Left forelimb (tissue), 1 donor: ENCODE results near the gene GPD2.
"Not testable (repeated sequence)": the region's sequence is repeated elsewhere in the genome, so short reads cannot be mapped to it uniquely, and the experiment has no call there.

ENCODE experiments used
- DNase-seq: peaks from one replicate; pipeline ENCODE4 v3.0.0-alpha.2; 2018; ENCODE audit warnings: low spot score

The GPD2 gene

DNA sequence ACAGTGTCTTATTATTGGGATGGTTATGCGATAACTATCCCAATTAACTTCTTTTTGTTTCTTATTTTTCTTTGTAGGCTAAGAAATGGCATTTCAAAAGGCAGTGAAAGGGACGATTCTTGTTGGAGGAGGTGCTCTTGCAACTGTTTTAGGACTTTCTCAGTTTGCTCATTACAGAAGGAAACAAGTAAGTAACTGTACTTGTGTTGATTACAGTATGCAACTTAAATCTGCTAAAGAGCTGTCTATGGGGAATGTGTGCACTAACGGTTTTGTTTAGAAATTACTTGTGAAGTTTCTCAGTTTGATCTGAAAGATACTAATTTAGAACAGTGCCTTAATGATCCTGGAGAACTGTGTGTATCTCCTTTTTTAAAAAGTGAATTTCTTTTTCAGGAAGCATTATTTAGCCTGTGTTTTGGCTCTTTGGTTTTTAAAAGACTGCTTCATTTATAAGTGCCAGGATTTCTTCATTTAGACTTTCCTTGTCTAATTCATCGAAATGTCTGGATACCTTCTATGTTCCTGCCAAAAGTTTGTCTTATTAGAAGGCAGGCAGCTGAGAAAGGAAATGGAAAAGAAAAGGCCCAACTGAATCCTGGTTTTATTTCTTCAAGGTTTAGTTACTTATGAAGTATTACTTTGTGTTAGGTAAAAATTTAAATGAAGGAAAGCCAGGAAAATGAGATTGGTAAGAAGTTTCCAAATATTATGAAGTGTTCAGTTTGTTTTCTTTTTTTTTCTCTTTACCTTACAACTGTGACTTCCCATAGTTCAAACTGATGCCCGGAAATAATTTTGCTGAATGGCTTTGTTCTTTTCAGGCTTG is 40.1 kb downstream of the GPD2 start:
- DNase-seq, result no peak

DNA sequence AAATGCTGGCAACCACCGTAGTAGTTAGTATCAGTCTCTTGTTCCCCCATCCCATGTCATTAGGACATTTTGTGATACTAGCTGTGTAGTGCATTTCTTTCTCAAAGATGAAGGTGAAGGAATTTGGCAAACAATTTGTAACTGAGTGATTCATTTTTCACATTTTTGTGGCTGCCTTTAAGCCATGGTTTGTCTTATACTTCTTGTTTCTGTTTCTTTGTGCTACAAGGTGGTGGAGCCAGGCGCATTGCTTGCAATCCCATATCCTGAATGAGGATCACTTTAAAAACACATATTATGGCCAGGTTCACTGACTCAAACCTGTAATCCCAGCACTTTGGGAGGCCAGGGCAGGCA is 40.6 kb downstream of the GPD2 start:
- no peak for DNase-seq

DNA sequence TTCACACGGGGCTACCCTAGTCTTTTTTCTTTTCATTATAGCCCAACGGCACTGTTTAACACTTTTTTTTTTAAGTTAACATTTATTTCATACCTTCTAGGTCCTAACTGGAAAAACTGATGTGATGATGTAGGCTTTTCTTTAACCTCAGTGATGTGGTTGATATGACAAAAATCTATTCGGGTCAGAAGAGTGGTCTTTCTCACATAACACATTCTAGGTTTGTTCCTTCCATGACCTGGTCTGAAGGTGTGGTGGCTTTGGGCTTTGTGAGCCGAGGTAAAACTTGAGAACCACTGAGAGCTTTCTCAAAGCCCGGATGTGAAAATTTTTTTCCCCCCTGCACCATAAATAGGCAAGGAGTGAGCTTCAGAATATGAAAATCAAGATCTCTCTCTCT is 44.2 kb downstream of the GPD2 start:
- no peak for DNase-seq

DNA sequence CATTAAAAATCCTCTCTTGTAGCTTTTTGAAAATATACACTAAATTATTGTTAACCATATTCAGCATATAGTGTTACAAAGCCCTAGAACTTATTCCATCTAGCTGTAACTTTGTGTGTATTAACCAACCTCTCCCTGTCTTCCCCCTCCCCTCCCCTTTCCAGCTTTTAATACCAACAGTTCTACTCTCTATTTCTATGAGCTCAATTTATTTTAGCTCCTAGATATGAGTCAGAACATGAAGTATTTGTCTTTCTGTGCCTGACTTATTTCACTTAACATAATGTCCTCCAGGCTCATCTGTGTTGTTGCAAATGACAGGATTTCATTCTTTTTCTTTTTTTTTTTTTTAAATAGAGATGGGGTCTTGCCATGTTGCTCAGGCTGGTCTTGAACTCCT is 45.1 kb downstream of the GPD2 start:
- no peak for DNase-seq

DNA sequence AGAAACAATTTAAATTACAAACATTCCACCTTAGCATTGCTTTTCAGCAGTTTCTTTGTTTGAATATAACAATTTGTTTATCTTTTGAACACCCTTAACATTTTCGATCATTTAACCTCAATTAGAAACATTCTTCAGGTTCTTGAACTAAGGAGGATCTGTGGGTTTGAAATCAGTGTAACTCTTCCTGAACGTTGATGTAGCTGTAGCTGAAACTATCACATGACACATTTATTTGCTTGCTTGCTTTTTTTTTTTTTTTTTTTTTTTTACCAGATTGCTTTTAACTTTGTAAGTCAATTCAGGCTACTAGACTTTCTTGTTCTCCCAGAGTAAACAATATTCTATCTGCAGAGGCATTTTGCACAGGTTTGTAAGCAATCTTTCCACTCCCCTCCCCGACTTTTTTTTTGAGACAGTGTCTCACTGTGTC is 47.6 kb downstream of the GPD2 start:
- DNase-seq, result no peak

DNA sequence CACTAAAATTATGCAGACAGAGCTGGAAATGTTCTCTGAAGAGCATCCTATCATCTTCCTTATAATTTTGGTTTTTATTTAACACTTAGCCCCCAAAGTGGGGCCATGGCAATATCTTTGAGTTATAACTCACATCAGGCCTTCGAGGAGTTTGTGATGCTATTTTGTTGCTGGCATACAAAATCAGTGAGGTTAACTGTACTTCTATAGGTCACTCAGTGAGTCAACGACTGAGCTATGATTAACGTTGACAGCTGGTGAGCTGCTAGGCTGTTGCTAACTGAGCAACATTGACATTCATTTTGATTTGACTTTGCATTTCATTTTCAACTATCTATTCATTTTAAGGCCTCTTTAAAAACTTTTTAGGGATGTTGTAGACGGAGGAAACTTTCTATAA is 50.0 kb downstream of the GPD2 start:
- no peak for DNase-seq

DNA sequence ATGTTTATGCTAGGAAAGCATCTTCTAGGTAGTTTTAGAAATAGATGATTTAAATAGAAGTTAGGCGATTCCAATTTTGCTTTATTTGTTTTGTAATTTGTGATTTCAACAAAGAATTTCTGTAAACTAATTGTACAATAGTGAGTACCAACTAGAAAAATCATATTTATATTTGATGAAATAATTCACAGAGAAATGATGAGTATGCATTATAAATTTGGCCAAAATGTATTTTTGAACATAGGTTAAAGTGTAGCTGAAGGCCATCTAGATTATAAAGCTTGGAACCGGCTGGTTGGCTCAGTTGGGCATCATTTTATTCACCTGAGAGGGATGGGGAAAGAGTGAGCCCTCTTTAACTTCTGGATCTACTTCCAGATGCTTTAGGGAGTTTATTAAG is 50.4 kb downstream of the GPD2 start:
- DNase-seq, result no peak

DNA sequence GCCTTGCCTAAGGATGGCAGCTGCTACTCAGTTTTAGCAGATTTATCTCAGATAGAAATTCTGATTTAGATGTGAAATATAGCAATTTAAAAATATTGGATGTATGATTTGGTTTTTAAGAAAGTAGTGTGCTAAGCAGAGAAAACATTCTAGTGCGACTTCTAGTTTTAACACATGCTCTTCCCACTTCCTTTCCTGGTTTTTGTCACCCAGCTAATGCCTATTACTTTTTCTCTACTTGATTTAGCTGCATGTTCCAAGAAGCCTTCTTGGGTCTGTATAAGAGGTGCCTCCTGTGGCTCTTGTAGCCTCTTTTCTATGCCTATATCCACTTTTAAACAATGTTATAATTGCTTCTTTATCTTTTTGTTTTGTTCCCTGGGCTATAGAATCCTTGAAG is 53.0 kb downstream of the GPD2 start:
- no peak for DNase-seq

DNA sequence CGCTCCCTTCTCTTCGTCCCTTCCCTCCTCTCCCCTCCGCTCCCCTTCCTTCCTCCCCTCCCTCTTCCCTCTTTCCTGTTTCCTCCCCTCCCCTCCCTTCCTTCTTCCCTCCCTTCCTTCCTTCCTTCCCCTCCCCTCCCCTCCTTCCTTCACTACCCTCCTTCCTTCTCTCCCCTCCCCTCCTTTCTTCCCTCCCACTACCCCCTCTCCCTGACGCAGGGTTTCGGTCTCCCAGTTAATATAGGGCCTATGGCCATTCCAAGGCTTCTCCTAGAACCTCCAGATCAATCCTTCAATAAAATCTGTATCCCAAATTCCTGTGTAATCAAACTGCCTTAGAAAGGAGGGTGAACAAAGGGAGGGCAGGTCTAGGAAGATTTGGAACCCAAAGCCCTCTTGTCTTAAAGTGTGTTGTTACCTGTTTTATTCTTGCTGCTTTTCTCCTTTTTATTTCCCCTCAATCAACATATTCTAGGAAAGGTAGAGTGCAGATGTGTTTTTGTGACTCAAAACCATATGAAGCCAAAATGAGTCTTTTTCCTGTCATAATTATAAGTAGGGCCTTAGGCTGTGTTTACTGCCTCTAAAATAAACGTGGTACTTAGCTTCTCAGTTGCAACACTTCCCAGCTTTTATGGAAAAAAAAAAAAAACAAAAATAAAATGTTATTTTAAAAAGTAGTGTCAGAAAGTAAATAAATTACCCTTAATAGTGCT is 53.7 kb downstream of the GPD2 start:
- no peak for DNase-seq

DNA sequence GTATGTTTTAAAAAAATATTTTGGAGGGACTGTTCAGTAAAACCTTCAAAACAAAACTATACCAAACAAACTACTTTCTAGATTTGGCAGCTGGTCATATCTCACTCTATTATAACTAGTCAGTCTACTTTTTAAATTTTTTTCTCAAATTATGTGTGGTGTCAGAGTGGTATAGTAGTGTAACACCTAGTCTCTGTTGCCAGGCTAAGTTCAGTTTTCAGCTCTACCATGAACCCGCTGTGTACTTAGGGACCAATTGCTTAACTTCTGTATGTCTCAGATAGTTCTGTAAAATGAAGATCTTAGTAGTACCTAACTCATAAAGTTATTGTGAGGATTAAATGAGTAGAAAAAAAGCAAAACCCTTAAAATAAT is 54.3 kb downstream of the GPD2 start:
- DNase-seq, result no peak

DNA sequence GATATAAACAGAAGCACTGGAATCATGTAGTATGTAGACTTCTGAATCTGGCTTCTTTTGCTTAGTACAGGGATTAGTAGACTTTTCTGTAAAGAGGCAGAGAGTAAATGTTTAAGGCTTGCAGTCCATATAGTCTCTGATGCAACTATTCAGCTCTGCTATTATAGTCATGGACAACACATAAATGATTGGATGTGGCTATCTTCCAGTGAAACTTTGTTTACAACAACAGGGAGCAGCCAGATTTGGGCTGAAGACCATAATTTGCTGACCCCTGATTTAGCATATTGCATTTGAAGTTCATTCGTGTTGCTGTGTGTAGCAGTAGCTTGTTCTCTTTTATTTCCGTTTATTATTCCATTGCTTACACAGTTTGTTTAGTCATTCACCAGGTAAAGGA is 55.0 kb downstream of the GPD2 start:
- DNase-seq, result no peak

DNA sequence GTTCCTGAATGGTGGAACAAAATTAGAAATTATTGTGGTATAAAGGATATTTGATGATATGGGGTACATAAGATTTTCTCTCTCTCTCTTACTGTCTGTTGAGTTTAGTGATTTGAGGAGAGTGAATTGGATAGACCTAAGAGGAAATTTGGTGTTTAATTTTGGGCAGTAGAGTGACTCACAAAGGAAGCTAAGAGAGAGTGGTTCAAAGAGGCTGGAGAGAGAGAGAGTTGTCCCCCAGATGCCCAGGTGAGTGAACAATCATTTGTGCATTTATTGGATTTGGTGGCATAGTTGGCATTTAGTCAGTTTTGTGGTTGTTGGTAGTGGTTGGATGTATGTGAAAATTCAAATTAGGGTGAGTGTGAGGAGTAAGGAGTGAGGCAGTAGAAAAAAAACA is 56.8 kb downstream of the GPD2 start:
- no peak for DNase-seq

DNA sequence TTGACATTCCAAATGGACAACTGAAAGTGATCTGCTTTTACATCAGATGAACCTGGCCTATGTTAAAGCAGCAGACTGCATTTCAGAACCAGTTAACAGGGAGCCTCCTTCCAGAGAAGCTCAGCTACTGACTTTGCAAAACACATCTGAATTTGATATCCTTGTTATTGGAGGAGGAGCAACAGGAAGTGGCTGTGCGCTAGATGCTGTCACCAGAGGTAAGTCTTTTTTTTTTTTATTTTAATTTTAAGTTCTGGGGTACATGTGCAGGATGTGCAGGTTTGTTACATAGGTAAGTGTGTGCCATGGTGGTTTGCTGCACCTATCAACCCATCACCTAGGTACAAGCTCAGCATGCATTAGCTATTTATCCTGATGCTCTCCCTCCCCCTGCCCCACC is 59.8 kb downstream of the GPD2 start:
- not testable (repeated sequence) for DNase-seq

DNA sequence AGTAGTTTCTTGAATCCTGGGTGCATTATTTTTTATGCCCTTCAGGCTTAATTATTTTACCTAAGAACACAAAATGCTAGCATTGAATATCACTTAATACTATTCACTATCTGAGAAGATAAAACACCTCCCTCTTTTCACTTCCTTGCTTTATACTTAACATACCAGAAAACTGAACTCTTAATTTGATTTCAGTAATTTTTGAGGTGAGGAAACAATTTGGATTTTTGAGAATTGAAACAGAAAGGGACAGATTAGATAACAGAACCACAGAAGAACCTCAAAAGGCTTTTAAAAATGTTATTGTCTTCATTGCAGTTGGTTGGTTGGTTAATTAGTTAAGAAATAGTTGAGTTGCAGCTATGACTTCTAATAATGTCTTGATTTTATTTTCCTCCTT is 69.5 kb downstream of the GPD2 start:
- DNase-seq, result no peak

DNA sequence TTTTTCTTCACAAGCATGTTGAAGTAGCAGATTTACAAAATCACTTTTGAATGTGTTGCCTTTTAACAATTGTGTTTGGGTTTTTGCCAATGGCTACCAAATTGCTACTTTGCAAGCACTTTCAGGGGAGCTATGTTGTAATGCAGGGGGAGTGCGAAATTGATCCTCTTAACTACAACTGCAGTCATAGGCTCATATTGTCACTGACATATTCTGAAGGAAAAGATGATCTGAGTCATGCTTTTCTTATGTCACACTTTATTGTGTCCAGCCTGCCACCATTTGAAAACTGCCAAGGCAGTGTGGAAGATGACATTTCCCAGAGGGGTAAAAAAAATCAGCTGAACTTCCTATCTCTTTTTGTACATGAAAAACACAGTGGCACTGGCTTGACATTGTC is 74.9 kb downstream of the GPD2 start:
- no peak for DNase-seq

DNA sequence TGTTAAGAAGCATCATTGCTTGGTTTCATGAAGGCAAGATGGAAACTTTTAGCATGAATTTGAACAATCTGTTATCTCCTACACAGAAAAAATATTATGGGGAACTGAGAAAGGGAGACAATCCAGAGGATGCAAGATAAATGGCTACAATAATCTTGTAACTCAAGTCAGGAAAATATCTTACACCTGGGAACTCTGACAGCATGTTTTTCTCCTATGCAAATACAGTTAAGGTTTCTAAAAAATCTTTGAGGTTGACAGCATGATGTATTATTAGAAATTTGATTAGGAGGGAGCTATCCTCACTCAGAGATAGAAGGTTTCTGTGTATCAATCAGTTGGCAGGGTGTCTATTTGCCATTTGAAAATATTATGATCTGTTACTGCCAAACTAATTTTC is 75.6 kb downstream of the GPD2 start:
- DNase-seq, result no peak

DNA sequence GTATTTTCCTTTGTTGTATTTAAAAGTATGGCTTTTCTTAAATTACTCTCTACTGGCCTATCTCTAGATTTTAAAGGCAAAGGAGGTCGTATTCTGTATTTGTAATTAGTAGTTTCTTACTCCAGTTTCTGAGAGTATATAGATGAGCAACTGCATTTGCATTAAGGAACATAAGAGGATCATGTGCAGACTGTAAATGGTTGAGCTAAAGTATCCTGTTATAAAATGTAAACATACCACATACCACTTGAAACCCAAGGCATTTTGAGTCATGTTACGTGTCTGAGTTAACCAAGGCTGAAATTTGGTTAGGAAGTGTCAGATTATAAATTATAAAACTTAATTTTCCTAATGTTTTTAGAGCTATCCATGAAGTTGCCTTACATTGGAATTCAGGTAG is 76.3 kb downstream of the GPD2 start:
- no peak for DNase-seq

DNA sequence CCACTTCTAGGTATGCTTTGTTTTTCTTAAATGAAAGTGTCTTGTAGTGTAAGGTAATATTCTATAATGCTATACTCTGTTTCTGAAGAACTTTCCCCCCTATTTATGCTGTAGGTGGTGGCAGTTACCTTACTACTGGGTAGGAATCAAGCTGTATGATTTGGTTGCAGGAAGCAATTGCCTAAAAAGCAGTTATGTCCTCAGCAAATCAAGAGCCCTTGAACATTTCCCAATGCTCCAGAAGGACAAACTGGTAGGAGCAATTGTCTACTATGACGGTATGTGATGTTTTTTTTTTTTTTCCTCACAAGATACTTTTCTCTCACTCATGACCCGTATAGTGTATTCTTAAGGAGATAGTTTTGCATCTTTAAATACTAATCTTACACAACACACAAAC is 77.0 kb downstream of the GPD2 start:
- no peak for DNase-seq

DNA sequence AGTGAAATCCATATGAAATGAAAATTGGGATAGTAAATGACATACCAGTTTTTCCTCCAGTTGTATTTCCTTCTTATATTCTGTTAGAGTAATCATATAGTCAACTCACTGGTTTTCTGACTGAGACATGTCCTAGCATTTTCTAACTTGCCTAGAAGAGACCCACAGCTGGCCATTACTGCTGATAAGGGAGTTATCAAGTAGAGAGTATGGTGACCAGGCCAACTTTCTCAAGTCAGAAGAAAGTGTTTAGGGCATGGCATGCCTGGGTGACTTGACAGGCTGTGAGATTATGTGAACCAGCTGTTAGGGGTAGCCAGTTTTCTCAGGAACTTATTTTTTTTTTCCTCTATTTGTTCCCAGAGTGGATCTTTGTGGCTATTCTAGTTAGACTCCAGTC is 81.2 kb downstream of the GPD2 start:
- no peak for DNase-seq

DNA sequence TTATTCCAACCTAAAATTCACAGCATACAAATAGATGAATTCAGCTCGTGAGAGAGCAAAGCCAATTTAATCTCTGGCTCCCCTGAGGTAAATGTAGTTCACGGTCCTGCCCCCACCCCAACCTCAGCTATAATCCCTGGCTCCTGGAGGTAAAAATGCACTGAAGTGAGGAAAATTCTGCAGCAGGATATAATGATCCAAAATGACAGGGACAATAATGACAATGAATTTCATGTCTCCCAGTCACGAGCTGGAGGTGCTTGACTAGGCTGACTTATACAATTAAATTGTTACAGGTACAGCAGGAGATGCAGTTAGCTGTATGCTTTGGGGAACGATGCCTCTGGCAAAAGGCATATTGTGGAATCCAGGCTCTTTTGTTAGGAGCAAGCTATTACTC is 82.0 kb downstream of the GPD2 start:
- no peak for DNase-seq

DNA sequence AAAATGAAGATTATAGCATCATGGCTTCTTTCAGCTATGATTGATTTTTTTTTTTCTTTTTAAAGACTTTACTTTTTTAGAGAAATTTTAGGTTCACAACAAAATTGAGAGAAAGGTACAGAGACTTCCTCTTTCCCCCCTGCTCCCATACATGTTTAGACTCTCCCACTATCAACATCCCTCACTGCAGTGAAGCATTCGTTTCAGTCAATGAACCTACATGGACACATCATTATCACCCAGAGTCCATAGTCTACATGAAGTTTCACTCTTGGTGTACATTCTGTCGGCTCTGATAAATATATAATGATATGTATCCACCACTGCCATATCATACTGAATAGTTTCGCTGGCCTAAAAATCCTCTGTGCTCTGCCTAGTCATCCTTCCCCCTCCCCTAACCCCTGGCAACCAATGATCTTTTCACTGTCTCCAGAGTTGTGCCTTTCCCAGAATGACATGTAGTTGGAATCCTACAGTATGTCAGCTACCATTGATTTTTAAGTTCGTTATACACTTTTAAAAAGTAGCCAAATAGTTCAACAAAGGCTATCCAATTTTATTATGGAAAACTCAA is 86.8 kb downstream of the GPD2 start:
- no peak for DNase-seq

DNA sequence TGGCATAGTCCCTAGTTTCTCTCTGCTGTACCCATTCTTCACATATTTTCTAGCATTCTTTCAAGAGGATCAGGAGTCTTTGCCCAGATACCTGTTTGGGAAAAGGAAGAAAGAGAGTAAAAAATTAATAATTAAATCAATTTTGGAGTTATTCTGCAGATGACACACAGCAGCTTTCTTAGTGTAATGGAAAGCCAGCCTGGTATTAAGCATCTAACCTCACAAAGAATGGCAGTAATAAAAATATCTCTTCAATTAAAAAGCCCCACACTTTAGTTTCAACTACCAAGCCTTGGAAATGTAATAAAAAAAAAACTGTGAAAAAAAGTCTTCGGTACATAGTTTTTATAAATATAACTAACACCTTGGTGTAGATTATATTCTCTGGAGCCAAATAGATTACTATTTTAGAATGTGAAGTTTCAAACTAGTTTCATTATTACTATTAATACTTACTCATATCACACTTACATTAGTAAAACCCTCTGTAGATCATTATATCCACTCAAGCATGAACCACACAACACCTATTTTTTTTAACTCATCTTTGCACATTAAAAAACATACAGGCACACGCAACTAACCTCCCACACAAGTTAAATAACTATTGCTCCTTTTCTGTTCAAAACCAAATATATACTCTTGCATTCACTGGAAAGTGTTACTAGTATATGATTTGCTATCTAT is 90.9 kb downstream of the GPD2 start:
- no peak for DNase-seq

DNA sequence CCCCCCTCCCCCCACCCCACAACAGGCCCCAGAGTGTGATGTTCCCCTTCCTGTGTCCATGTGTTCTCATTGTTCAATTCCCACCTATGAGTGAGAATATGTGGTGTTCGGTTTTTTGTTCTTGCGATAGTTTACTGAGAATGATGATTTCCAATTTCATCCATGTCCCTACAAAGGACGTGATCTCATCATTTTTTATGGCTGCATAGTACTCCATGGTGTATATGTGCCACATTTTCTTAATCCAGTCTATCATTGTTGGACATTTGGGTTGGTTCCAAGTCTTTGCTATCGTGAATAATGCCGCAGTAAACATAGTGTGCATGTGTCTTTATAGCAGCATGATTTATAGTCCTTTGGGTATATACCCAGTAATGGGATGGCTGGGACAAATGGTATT is 92.4 kb downstream of the GPD2 start:
- DNase-seq, result not testable (repeated sequence)
